ENCODE data around the gene NPAS1.
"Not testable (repeated sequence)": the region's sequence is repeated elsewhere in the genome, so short reads cannot be mapped to it uniquely, and the experiment has no call there.

The NPAS1 gene

GRCh38 chr19:47003611-47004465 lies 15.8 kb upstream of the NPAS1 start:
- Histone ChIP-seq H3K36me3 (ENCODE audit: insufficient read depth) (no peaks in the 10 kb centered on the region), H3K4me1 (ENCODE audit: low read depth, poor library complexity, severe bottlenecking) (no peaks in the 10 kb centered on the region), H3K9ac (no peak overlapping the region), H3K27me3 (ENCODE audit: insufficient read depth, low read depth) (no peaks in the 10 kb centered on the region), H3K79me2 (ENCODE audit: insufficient read depth, low read depth) (no peaks in the 10 kb centered on the region), H3K4me2 (no peak overlapping the region), H4K20me1 (ENCODE audit: insufficient read depth) (no peaks in the 10 kb centered on the region), H3K4me3 (IDR thresholded peaks at IDR 0.05; ENCODE audit: insufficient read depth, low read depth, low read length) (no peak overlapping the region), H3K27ac (no peak overlapping the region; the same call in 1 of the 2 replicates), H2AFZ (ENCODE audit: low read depth) (no peak overlapping the region)
- no peak for TF ChIP-seq CTCF (conservative IDR thresholded peaks at IDR 0.05; ENCODE audit: low read depth, low read length)

- H2AFZ ChIP-seq (ENCODE audit: low read depth): no peak overlapping the region
- H3K79me2 ChIP-seq (ENCODE audit: insufficient read depth, low read depth): no peaks in the 10 kb centered on the region
- H3K4me3 ChIP-seq (IDR thresholded peaks at IDR 0.05; ENCODE audit: insufficient read depth, low read depth, low read length): no peak overlapping the region
- H3K9ac ChIP-seq: no peak overlapping the region
- no peak overlapping the region for H3K27ac ChIP-seq
- TF ChIP-seq CTCF (conservative IDR thresholded peaks at IDR 0.05; ENCODE audit: low read depth, low read length): no peak
- no peaks in the 10 kb centered on the region for H3K27me3 ChIP-seq (ENCODE audit: insufficient read depth, low read depth)
- H3K4me2 ChIP-seq: no peak overlapping the region
- H3K36me3 ChIP-seq (ENCODE audit: insufficient read depth): no peaks in the 10 kb centered on the region
- H4K20me1 ChIP-seq (ENCODE audit: insufficient read depth): no peaks in the 10 kb centered on the region
- no peaks in the 10 kb centered on the region for H3K4me1 ChIP-seq (ENCODE audit: low read depth, poor library complexity, severe bottlenecking)
Observed at GRCh38 chr19:47005164-47005641, 14.4 kb upstream of the NPAS1 start.

GRCh38 chr19:47005873-47006272 lies 13.8 kb upstream of the NPAS1 start:
- Histone ChIP-seq H3K36me3 (ENCODE audit: insufficient read depth) (no peaks in the 10 kb centered on the region), H3K27ac (no peak overlapping the region), H3K9ac (no peak overlapping the region), H3K4me1 (ENCODE audit: low read depth, poor library complexity, severe bottlenecking) (no peaks in the 10 kb centered on the region), H4K20me1 (ENCODE audit: insufficient read depth) (no peaks in the 10 kb centered on the region), H2AFZ (ENCODE audit: low read depth) (no peak overlapping the region), H3K4me2 (no peak overlapping the region), H3K27me3 (ENCODE audit: insufficient read depth, low read depth) (no peaks in the 10 kb centered on the region), H3K4me3 (IDR thresholded peaks at IDR 0.05; ENCODE audit: insufficient read depth, low read depth, low read length) (no peak overlapping the region), H3K79me2 (ENCODE audit: insufficient read depth, low read depth) (no peaks in the 10 kb centered on the region)
- no peak for TF ChIP-seq CTCF (conservative IDR thresholded peaks at IDR 0.05; ENCODE audit: low read depth, low read length)

- Histone ChIP-seq H3K9ac (no peak overlapping the region), H3K4me3 (IDR thresholded peaks at IDR 0.05; ENCODE audit: insufficient read depth, low read depth, low read length) (no peak overlapping the region), H3K27ac (no peak overlapping the region), H3K4me1 (ENCODE audit: low read depth, poor library complexity, severe bottlenecking) (no peaks in the 10 kb centered on the region), H2AFZ (ENCODE audit: low read depth) (no peak overlapping the region), H3K79me2 (ENCODE audit: insufficient read depth, low read depth) (no peaks in the 10 kb centered on the region), H4K20me1 (ENCODE audit: insufficient read depth) (no peaks in the 10 kb centered on the region), H3K36me3 (ENCODE audit: insufficient read depth) (no peaks in the 10 kb centered on the region), H3K4me2 (no peak overlapping the region), H3K27me3 (ENCODE audit: insufficient read depth, low read depth) (no peaks in the 10 kb centered on the region)
- no peak for TF ChIP-seq CTCF (conservative IDR thresholded peaks at IDR 0.05; ENCODE audit: low read depth, low read length)
Observed at GRCh38 chr19:47006496-47006895, 13.1 kb upstream of the NPAS1 start.

- not testable (repeated sequence) for H3K9ac ChIP-seq; H3K4me2 ChIP-seq; H3K27me3 ChIP-seq (ENCODE audit: insufficient read depth, low read depth); H3K4me3 ChIP-seq (IDR thresholded peaks at IDR 0.05; ENCODE audit: insufficient read depth, low read depth, low read length); H3K4me1 ChIP-seq (ENCODE audit: low read depth, poor library complexity, severe bottlenecking); H3K27ac ChIP-seq; H3K36me3 ChIP-seq (ENCODE audit: insufficient read depth); H3K79me2 ChIP-seq (ENCODE audit: insufficient read depth, low read depth); H2AFZ ChIP-seq (ENCODE audit: low read depth); H4K20me1 ChIP-seq (ENCODE audit: insufficient read depth)
Observed at GRCh38 chr19:47010549-47010948, 9.1 kb upstream of the NPAS1 start.

All from KMS-11 (cell line).